ENCODE results near the gene NCEH1.
A peak's percentile ranks its signal among the peaks of the same experiment; 100 is the strongest.
"Not testable (repeated sequence)": the region's sequence is repeated elsewhere in the genome, so short reads cannot be mapped to it uniquely, and the experiment has no call there.

NCEH1 gene

DNA sequence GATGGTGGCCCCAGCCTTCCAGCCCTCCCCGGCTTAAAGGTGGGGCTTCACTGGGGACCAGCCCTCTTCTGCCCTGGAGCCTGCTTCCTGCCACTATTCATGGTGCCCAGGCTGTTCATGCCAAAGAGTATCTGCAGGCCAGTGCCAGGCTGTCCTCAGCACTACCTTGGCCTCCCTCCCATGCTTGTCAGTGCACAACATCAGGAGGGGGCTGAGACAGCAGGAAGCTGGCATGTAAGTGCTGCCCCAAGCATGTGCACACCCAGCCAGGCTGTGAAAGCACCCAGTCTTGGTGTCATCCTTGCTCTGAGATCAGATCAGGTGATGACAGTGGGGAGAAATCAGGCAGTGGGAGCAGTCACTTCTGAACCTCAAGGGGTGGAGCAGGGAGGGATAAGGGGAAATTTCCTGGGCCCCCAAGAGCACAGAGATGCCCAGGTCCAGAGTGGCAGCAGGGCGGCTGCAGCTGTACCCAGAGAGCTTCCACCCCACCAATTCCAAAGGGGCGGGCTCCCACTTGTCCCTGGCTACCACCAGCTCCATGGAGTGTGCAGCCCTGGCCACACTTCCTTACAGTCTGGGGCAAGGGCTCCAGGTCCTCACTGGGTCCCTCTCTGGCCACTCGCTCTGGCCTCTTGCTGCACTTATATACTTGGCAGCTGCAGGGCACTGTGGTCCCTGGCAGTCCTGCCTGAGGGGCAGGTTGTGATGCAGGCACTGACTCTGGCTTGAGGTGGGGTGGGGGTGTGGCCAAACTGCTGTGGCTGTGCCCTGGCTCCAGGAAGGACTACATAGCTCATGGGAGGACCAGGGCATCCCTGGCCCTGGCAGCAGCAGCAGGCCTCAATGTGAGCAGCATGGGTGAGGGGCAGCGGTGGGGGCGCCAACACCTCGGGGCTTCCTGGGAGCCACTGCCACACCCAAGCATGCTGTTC is 96.3 kb downstream of the NCEH1 start:
- no peak for DNase-seq (ENCODE audit: low read depth in 1 of 2, low spot score in 1 of 2)

DNA sequence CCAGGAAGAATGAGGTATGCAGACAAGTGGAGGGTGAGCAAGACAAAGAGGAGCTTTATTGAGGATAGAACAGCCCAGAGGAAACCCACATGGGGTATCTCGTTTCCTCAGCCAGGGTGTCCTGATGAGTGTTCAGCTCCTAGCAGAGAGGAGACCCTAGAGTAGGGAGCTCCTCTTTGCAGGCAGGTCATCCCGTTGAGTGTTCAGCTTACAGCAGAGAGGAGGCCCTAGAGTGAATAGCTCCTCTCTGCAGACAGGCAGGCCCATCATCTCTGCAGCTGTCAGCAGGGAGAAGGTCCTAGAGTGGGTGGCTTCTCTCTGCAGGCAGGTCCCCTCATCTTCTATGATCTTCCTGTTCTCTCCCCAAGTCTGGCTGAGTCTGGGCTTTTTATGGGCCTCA is 97.0 kb downstream of the NCEH1 start:
- no peak for DNase-seq (ENCODE audit: low read depth in 1 of 2, low spot score in 1 of 2)

DNA sequence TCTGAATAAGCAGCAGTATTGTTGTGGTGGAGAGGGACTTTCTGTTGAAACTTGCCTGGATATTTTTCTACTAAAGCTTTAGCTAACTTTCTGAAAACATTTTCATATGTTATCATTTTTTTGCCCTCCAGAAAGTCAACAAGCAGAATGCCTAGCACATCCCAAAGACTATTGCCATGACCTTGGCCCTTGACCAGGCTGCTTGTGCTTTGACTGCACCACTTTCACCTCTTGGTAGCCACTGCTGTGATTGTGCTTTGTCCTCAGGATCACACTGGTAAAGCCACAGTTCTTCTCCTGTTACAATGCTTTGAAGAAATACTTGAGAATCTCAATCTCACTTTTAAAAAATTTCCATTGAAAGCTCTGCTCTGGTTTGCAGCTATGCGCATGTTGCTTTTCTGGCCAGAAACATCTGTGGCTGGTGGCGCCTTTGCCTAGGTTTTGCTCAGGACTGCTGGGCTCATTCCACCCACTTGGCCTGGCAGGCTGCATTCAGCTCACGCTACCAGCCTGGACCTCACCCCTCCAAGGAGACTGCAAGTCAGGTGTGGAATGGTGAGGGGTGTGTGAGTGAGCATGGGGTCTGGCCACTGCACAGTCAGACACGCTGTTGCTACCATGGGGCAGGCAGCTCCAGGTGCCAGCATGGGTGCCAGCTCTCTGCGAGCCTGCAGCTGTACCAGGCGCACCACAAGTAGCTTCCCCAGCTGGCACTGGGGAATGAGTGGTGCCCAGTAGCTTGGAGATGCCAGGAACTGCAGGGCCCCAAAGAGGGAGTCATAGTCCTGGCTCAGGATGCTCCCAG is 97.8 kb downstream of the NCEH1 start:
- DNase-seq (ENCODE audit: low read depth in 1 of 2, low spot score in 1 of 2) = no peak

DNA sequence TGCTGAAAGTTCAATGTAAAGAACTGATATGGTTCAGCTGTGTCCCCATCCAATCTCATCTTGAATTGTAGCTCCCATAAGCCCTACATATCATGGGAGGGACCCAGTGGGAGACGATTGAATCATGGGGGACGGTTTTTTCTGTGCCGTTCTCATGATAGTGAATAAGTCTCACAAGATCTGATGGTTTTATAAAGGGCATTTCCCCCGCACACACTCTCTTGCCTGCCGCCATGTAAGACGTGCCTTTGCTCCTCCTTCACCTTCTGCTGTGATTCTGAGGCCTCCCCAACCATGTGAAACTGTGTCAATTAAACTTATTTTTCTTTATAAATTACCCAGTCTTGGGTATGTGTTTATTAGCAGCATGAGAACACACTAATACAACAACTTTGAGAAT is 101.1 kb downstream of the NCEH1 start:
- DNase-seq (ENCODE audit: low read depth in 1 of 2, low spot score in 1 of 2) = no peak

DNA sequence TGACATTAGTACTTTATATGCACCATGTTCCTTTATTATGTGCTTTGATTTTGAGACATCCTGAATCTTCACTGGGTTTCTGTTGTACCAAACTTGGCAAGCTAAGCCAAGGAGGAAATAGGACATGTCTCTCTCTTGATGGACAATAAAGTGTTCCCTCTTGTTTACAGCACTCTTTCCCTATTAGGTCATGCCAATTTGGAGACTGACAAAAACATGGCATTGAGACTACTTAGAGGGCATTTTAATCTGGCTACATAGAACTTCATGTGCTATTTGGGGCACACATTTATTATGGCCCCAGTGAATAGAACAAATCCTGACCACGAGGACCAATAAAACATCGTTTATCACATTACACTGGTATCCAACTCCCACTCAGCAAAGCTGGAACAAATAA is 102.3 kb downstream of the NCEH1 start:
- no peak for DNase-seq (ENCODE audit: low read depth in 1 of 2, low spot score in 1 of 2)

DNA sequence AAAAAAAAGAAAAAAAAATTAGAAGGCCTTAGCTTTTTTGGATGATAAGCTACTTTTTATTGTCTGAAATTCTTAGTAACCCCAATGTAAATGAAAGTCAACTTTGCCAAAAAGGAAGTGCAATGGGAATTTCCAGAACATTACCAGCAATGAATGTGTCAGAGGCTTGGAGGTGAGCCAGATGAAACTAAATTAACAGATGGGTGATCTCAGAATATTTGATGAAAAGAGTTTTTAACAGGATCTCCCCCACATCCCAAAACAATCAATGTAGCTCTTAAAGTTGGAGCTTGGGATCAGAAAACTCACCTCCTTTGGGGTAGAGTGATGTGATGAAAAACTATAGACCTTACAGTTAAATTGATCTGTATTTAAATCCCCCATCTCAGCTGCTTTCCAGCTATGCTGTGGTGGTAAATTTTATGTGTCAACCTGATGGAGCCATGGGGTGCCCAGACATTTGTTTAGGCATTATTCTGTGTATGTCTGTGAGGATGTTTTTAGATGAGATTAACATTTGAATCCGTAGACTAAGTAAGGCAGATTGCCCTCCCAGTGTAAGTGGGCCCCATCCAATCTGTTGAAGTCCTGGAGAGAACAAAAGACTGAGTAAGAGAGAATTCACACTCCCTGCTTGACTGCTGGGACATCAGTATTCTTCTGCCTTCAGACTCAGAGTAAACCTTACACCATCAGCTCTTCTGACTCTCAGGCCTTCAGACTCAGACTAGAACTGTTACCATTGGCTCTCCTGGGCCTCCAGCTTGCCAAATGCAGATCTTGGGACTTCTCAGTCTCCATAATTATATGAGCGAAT is 103.4 kb downstream of the NCEH1 start:
- no peak for DNase-seq (ENCODE audit: low read depth in 1 of 2, low spot score in 1 of 2)

DNA sequence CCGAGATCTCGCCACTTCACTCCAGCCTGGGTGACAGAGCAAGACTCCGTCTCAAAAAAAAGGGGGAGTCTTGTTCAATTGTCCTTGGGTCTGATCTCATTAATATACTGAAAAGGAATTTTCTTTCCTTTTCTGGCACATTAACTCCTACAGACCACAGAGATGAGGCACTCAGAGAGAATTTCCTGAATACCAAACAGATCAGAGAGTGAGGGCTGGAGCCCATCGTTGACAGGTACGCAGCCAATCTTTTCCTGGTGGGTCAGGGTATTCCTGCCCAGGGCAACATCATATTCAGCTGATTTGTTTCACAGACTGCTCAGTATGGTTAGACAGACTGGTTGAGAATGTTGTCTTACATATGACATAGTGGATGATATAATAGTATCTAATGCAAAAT is 104.8 kb downstream of the NCEH1 start:
- DNase-seq (ENCODE audit: low read depth in 1 of 2, low spot score in 1 of 2) = no peak

DNA sequence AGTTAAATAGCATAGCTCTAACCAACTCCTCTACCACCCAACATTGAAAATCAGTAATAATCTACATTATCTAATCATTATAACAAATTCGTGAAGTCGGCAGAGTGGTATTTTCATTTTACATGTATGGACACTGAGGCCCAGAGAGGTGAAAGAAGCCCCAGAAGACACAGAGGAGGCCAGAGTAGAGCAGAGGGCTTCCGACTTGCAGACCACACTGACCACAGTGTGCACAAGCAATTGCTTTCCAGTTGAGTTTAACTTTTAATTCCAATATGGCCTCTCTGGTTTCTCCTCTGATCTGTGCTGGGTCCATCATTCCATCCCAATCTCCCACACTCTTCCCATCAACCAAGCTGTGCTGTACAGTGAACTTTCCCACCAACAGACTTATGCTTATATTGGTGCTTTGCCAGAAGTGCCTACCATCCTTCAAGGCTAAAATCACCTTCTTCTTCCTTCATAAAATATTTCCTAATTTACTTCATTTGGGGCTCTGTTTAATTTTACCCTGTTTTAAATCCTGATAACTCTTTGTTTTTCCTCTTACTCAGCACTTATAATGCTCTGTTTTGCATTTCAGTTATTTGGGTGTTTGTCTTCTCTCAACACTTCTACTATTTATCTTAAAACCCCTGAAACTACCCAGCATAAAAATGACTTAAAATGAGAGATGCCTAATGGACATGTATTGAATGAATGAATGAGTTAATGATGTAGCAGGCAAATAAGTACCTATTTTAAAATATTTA is 105.8 kb downstream of the NCEH1 start:
- no peak for DNase-seq (ENCODE audit: low read depth in 1 of 2, low spot score in 1 of 2)

DNA sequence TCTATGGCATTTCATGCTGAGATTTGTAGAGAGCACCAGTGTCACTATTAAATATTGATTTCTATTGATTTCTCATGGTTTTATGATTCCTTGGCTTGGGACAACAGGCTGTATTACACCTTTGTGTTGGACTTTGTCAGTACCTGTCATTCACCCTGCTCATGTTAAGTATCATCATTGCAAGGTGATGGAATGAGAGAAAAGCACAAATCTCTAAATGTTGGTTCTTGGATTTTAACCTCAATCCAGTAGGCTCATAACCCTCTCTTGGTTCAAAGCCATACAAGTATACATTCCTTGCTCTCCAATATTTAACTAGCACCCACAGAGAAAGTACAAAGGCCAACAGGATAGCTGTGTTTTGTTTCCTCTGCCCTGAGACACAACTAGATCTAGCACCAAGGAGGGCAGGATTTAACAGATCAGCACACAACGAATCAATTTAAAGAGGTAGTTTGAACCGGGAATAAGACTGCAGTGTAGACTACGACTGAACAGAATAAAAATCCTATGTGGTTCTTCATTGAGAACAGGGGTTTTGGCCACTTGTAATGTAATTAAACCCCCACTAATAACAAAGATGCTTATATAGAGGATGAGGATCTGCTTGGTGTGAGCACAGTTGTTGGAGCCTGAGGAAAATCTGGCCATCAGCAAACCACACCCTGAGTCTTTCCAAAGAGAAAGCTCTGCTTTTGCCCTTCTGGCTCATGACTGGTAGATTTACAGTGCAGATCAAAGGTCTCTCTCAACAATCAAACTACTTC is 109.6 kb downstream of the NCEH1 start:
- DNase-seq (ENCODE audit: low read depth in 1 of 2, low spot score in 1 of 2) = no peak

DNA sequence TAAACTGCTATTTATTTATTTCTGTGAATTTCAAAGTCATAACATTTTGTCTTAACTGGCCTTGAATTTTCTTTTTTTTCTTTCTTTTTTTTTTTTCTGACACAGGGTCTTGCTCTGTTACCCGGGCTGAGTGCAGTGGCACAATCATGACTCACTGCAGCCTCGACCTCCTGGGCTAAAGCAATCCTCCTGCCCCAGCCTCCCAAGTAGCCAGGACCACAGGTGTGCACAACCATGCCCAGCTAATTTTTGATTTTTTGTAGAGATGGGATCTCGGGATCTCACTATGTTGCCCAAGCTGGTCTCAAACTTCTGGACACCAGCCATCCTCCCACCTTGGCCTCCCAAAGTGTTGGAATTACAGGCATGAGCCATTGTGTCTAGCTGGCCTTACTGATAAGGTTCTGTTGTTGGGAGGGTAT is 110.2 kb downstream of the NCEH1 start:
- no peak for DNase-seq (ENCODE audit: low read depth in 1 of 2, low spot score in 1 of 2)

DNA sequence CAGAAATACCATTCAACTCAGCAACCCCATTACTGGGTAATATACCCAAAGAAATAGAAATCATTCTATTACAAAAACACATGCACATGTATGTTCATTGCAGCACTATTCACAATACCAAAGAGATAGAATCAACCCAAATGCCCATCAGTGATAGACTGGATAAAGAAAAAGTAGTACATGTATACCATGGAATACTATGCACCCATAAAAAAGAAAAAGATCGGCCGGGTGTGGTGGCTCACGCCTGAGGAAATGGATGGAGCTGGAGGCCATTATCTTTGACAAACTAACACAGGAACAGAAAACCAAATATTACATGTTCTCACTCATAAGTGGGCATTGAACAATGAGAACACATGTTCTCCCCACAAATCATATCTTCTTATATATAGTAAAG is 112.0 kb downstream of the NCEH1 start:
- no peak for DNase-seq (ENCODE audit: low read depth in 1 of 2, low spot score in 1 of 2)

DNA sequence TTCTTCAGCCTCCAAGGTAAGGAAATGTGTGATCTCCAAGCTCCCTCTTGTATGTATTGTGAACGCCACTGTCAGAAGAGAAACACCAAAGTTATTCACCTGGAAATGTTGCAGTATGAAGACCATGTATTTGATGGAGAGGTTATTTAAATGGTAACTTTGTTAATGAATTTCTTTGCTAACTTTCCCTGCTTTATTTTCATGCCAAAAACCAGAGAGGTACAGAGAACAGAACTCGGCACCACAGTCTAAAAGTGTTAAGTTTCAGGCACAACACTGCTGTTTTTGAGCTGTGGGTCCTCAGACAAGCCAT is 114.5 kb downstream of the NCEH1 start:
- DNase-seq (ENCODE audit: low read depth in 1 of 2, low spot score in 1 of 2) = no peak

DNA sequence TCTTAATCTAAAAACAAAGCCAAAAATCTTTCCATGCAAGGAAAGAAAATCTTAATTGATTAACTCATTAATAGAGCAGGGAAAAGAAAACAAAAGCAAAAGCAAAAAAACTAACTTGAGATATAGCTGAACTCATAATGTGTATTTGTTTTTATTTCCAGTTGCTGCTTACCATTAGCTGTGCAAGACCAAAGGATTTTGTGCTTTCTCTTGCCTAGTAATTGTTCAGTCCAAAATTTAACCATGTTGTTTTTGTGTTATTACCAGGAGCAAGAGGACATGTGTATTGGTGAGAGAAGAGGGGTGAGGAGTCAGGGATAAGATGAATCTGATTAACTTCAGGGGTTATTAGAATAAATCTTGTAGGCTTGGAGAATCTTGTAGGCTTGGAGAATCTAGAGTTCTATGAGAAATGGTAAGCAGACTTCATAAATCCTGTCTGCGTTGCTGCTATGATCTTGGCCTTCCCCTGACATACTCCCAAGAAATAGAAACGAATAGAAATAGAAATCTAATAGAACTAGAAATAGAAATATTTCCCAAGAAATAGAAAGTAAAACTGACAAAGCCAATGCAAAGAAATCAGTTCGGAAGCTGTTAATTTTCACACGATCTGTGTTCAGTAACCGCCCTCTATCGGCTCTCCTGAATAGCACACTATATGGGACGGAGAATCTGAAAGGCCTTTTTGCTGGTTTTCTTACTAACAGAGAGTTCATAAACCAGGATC is 115.0 kb downstream of the NCEH1 start:
- DNase-seq (ENCODE audit: low read depth in 1 of 2, low spot score in 1 of 2) = no peak

DNA sequence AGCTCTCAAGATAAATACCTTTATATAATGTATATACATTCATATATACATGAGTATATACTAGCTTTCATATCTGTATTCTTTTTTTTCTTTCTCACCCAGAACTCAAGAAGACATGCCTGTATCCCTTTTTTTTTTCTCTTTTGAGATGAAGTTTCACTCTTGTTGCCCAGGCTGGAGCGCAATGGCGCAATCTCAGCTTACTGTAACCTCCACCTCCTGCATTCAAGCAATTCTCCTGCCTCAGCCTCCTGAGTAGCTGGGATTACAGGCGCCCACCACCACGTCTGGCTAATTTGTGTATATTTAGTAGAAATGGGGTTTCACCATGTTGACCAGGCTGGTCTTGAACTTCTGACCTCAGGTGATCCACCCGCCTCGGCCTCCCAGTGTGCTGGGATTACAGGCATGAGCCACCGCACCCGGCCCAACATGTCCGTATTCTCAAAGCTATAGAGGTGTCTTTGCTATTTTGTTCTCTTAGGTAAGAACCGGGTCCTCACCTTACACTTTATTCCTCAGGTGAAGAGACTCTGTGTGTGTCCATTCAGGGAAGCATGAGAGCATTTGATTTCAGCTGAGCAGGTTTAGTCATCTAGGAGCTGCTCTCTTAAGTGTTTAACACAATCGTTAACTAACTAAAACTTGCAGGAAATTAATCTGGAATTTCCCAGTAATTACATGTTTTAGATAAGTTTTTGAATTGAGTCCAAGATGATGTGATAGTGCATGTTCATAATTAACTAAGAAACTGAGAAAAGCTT is 115.8 kb downstream of the NCEH1 start:
- not testable (repeated sequence) for DNase-seq (ENCODE audit: low read depth in 1 of 2, low spot score in 1 of 2)

DNA sequence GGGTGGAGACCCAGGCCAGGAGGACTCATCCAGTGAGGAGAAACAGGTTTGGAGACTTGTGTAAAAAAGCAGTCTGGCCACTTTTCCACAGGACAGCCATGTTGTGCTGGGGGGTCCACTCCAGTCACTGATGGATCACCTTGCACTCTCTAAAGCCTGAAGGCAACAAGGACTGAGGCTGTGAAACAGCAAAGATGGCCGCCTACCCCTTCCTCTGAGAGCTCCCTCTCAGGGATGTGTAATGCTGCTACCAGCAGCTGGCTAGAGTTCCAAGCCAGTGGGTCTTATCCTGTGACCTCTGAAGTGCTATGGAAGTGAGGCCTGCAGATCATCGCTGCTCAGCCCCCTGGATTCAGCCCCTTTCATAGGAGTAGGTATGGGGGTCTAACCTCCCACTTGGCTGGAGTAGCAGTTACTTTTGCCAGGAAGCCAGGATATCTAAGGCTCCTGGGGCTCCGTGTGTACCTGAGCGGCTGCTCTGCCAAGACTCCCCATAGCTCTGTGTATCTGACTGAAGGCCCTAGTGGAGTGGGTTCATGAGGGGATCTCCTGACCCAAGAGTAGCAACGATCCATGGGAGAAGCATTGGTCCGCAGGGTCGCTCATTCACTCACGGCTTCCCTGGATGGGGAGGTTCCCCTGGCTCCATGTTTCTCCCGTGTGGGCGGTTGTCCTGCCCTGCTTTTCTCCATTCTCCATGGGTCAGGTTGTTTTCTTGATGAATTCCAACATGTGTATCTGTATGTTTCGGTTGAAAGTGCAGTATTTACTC is 117.8 kb downstream of the NCEH1 start:
- DNase-seq (ENCODE audit: low read depth in 1 of 2, low spot score in 1 of 2) = no peak

DNA sequence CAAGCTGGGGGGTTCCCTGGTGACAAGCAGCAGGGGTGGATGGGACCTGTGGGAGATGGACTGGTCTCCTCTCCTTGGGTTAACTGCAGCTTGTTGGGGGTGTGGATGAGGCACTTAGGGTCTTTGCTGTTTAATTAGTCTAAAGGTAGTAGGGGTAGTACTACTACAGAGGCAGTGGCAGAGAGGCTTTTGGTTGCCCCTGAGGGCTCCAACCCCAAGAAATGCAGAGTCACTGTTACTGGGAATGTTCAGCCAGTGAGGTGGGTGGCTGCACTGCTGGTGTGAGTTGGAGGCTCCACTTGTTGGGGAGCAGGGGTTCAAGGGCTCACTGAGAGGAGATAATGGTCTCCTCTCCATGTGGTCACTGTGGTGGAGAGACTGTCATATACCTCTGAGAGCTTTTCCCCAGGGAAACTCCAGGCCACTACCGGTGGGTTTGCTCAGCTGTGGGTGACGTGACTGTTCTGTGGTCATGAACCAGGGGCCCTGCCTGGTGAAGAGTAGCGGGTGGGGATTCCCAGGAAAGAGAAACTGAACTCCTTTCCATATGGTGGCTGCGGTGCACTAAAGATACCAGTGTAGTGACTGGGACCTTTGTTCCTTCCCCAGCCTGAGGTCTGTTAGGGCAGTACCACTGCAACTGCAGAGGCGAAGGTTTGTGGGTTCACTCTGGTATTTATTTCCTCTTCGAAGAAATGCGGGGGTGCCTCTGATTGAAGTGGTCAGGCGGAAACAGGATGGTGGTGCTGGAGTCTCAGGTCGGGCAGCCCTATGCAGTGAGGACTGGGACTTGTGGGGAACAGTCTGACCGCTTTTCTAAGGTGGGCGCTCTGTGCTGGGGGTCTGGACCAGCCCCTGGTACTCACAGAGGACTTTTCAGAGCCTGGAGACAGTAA is 118.7 kb downstream of the NCEH1 start:
- peak; percentile 45 to 46 for DNase-seq (ENCODE audit: low read depth in 1 of 2, low spot score in 1 of 2)

DNA sequence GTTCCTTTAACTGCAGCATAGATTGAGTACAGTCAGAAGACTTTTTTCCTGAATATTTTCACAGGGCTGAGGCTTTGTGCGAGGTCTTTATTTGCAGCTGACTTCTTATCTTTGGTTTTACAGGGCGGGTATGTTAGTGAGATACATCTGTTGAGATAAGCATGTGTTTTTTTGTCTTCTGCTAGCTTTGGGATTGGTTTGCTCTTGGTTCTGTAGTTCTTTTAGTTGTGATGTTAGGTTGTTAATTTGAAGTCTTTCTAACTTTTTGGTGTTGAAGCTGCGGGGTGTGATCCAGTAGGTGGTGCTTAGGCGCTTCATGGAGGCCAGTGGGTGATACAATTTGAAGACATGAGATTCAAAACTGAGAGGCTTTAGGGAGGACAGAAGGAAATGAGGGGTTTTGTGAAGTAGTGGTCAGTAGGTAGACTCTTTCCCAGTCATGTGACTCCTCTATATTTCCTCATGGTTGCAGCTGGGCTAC is 119.7 kb downstream of the NCEH1 start:
- DNase-seq (ENCODE audit: low read depth in 1 of 2, low spot score in 1 of 2) = no peak
